Gastrocnemius medialis (tissue), 4 donors: Measurements from ENCODE around the gene DBNDD2.

Source experiments
- POLR2A ChIP-seq, 2 donors: fragments of 450-650 bp; IDR thresholded peaks; one replicate each; pipeline ENCODE4 v1.6.1; 2017; ENCODE audit warnings: antibody characterized with exemption in 2 of 2, mild to moderate bottlenecking in 2 of 2, moderate library complexity in 2 of 2
- TF ChIP-seq, protein P1 (sequence below), 5 experiments: fragments of 450-650 bp in 3 of 5; fragments of 200-600 bp in 2 of 5; sonication (generic) in 2 of 5; IDR thresholded peaks in 4 of 5; conservative IDR thresholded peaks in 1 of 5; 1 replicate in 4 of 5; 2 replicates in 1 of 5; pipeline ENCODE4 v1.5.1; 2016 to 2019; ENCODE audit warnings: antibody characterized with exemption in 5 of 5, mild to moderate bottlenecking in 3 of 5, moderate library complexity in 3 of 5

DNA sequence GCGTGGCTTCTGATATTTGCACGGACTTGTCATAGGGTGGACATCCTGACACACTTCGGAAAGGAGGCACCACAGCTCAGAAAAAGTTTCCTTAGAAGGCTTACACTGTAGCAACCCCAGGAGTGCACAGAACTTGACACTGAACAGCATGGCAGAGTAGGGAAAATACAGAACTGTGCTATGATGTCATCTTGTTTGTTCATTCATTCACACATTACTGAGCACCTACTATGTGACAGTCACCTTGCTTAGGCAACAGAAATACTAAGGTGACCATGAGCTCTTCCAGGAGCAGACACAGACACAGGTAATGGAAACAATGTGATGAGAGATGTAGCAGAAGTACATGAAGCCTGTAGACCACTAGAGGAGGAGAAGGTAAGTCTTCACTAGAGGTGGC is 5.4 kb downstream of the DBNDD2 start:
- TF ChIP-seq, protein P1, sequence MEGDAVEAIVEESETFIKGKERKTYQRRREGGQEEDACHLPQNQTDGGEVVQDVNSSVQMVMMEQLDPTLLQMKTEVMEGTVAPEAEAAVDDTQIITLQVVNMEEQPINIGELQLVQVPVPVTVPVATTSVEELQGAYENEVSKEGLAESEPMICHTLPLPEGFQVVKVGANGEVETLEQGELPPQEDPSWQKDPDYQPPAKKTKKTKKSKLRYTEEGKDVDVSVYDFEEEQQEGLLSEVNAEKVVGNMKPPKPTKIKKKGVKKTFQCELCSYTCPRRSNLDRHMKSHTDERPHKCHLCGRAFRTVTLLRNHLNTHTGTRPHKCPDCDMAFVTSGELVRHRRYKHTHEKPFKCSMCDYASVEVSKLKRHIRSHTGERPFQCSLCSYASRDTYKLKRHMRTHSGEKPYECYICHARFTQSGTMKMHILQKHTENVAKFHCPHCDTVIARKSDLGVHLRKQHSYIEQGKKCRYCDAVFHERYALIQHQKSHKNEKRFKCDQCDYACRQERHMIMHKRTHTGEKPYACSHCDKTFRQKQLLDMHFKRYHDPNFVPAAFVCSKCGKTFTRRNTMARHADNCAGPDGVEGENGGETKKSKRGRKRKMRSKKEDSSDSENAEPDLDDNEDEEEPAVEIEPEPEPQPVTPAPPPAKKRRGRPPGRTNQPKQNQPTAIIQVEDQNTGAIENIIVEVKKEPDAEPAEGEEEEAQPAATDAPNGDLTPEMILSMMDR (IDR thresholded peaks at IDR 0.05 in 4 of 5, conservative IDR thresholded peaks at IDR 0.05 in 1 of 5): no peak
- no peak for TF ChIP-seq POLR2A (IDR thresholded peaks at IDR 0.05)
